LNCaP clone FGC (cell line): ENCODE results near the gene POU6F2.
A peak's percentile ranks its signal among the peaks of the same experiment; 100 is the strongest.

Source experiments
- DNase-seq: peaks from one replicate; pipeline ENCODE4 v3.0.0-alpha.2; 2011; ENCODE audit warnings: low read depth
- H3K4me3 ChIP-seq: 2 replicates; pipeline ENCODE4 v1.5.1; 2011; ENCODE audit warnings: mild to moderate bottlenecking, low read depth, low read length, control low read depth
- CTCF ChIP-seq: IDR thresholded peaks from 2 replicates; pipeline ENCODE4 v1.5.1; 2012; ENCODE audit warnings: mild to moderate bottlenecking; ENCODE audit not compliant: control insufficient read depth, insufficient read depth; ENCODE audit errors: extremely low read depth

Gene POU6F2

GRCh38 chr7:39410582-39410981 lies 432.9 kb downstream of the POU6F2 start:
- DNase-seq: no peak
- no peak overlapping the region for H3K4me3 ChIP-seq
- no peak for TF ChIP-seq CTCF

GRCh38 chr7:39413636-39414223 lies 436.0 kb downstream of the POU6F2 start:
- TF ChIP-seq CTCF: no peak
- DNase-seq: no peak
- H3K4me3 ChIP-seq: peak overlapping the region; percentile 31

- no peak for TF ChIP-seq CTCF
- peak overlapping the region; percentile 31 for H3K4me3 ChIP-seq
- no peak for DNase-seq
These were observed 436.7 kb downstream of the POU6F2 start for GRCh38 chr7:39414224-39415035.

- TF ChIP-seq CTCF: no peak
- DNase-seq: no peak
- no peak overlapping the region for H3K4me3 ChIP-seq
These were observed 437.5 kb downstream of the POU6F2 start for GRCh38 chr7:39415091-39415787.

GRCh38 chr7:39416866-39417265 lies 439.2 kb downstream of the POU6F2 start:
- DNase-seq: no peak
- no peak overlapping the region for H3K4me3 ChIP-seq
- no peak for TF ChIP-seq CTCF

GRCh38 chr7:39417642-39418041 lies 439.9 kb downstream of the POU6F2 start:
- no peak for TF ChIP-seq CTCF
- DNase-seq: no peak
- H3K4me3 ChIP-seq: no peak overlapping the region

GRCh38 chr7:39421251-39421650 lies 443.5 kb downstream of the POU6F2 start:
- no peak overlapping the region for H3K4me3 ChIP-seq
- no peak for DNase-seq
- TF ChIP-seq CTCF: no peak
